ENCODE measurements around the gene COPS6.
"Not testable (repeated sequence)": the region's sequence is repeated elsewhere in the genome, so short reads cannot be mapped to it uniquely, and the experiment has no call there.

The COPS6 gene

GRCh38 chr7:100127866-100128636 is 39.3 kb downstream of the COPS6 start:
- no peak for DNase-seq (ENCODE audit: low spot score)

- DNase-seq (ENCODE audit: low spot score), result no peak
Measured at GRCh38 chr7:100128637-100128963, 39.8 kb downstream of the COPS6 start.

- not testable (repeated sequence) for DNase-seq (ENCODE audit: low spot score)
Measured at GRCh38 chr7:100130220-100130607, 41.4 kb downstream of the COPS6 start.

- DNase-seq (ENCODE audit: low spot score), result no peak
Measured at GRCh38 chr7:100130608-100131453, 42.1 kb downstream of the COPS6 start.

- DNase-seq (ENCODE audit: low spot score), result no peak
Measured at GRCh38 chr7:100132126-100132525, 43.4 kb downstream of the COPS6 start.

- DNase-seq (ENCODE audit: low spot score), result peak; percentile 68
Measured at GRCh38 chr7:100132697-100133151, 44.0 kb downstream of the COPS6 start.

- no peak for DNase-seq (ENCODE audit: low spot score)
Measured at GRCh38 chr7:100137851-100138760, 49.3 kb downstream of the COPS6 start.

- DNase-seq (ENCODE audit: low spot score), result no peak
Measured at GRCh38 chr7:100141555-100141949, 52.8 kb downstream of the COPS6 start.
